Sigmoid colon (tissue), 4 donors: ENCODE data around the gene ABCC4.

Experiments
- CTCF ChIP-seq, 4 experiments: fragments of 450-650 bp in 3 of 4; fragments of 200-600 bp in 1 of 4; IDR thresholded peaks; one replicate each; pipeline ENCODE4 v1.5.1; 2016 to 2019; ENCODE audit warnings: antibody characterized with exemption in 4 of 4, mild to moderate bottlenecking in 3 of 4, moderate library complexity in 2 of 4
- POLR2A ChIP-seq, 2 donors: fragments of 450-650 bp; IDR thresholded peaks; one replicate each; pipeline ENCODE4 v1.6.1; 2016; ENCODE audit warnings: antibody characterized with exemption in 2 of 2, mild to moderate bottlenecking in 2 of 2, moderate library complexity in 2 of 2
- POLR2AphosphoS5 ChIP-seq, 4 donors: sonication (generic); formaldehyde crosslinking; IDR thresholded peaks; one replicate each; pipeline ENCODE4 v1.6.1; 2017; ENCODE audit warnings: antibody characterized with exemption in 4 of 4

GRCh38 chr13:95188128-95188527, 113.1 kb downstream of the ABCC4 start:
- TF ChIP-seq POLR2A (IDR thresholded peaks at IDR 0.05) (no peak), CTCF (IDR thresholded peaks at IDR 0.05) (no peak), POLR2AphosphoS5 (IDR thresholded peaks at IDR 0.05) (no peak)
